HepG2 (cell line): ENCODE results near the gene MMP23B. TPM values are rescaled to one million over a fixed set of nuclear protein-coding genes. Genes with fewer than 3 reads are reported as not detected.

Experiments used
- ATF7-NPFF ChIP-seq: sonication (generic); formaldehyde crosslinking; IDR thresholded peaks from 2 replicates; pipeline ENCODE4 v1.8.1; 2023; ENCODE audit warnings: mild to moderate bottlenecking, low read depth, missing genetic modification reagents, moderate library complexity
- HES4 ChIP-seq: sonication (generic); formaldehyde crosslinking; IDR thresholded peaks from 2 replicates; pipeline ENCODE4 v1.9.0; 2021; ENCODE audit warnings: mild to moderate bottlenecking, missing genetic modification reagents, borderline replicate concordance
- HNRNPK ChIP-seq: fragments of 200-400 bp; formaldehyde crosslinking; IDR thresholded peaks from 2 replicates; pipeline ENCODE4 v1.6.1; 2018; ENCODE audit warnings: low read length, low read depth, moderate library complexity, mild to moderate bottlenecking; ENCODE audit not compliant: poor library complexity, severe bottlenecking
- HNRNPLL ChIP-seq: fragments of 200-400 bp; formaldehyde crosslinking; IDR thresholded peaks from 2 replicates; pipeline ENCODE4 v1.6.1; 2017; ENCODE audit warnings: mild to moderate bottlenecking, low read depth, low read length; ENCODE audit not compliant: poor library complexity, severe bottlenecking
- HOXA3 ChIP-seq: sonication (generic); formaldehyde crosslinking; IDR thresholded peaks from 2 replicates; pipeline ENCODE4 v1.5.0; 2020; ENCODE audit warnings: missing genetic modification reagents
- JDP2 ChIP-seq: sonication (generic); formaldehyde crosslinking; IDR thresholded peaks from 2 replicates; pipeline ENCODE4 v1.8.1; 2022; ENCODE audit warnings: missing genetic modification reagents, borderline replicate concordance
- MED1 ChIP-seq: sonication (generic); formaldehyde crosslinking; IDR thresholded peaks from 2 replicates; pipeline ENCODE4 v1.4.0; 2020; ENCODE audit warnings: missing genetic modification reagents
- SALL2 ChIP-seq: sonication (generic); formaldehyde crosslinking; IDR thresholded peaks from 2 replicates; pipeline ENCODE4 v1.8.1; 2023; ENCODE audit warnings: mild to moderate bottlenecking, missing genetic modification reagents, inconsistent platforms
- ZFP36L2 ChIP-seq: sonication (generic); formaldehyde crosslinking; IDR thresholded peaks from 2 replicates; pipeline ENCODE4 v1.4.0; 2020; ENCODE audit warnings: missing genetic modification reagents
- ZNF777 ChIP-seq: sonication (generic); formaldehyde crosslinking; IDR thresholded peaks from 2 replicates; pipeline ENCODE4 v1.4.0; 2020; ENCODE audit warnings: missing genetic modification reagents
- ZSCAN31 ChIP-seq: sonication (generic); formaldehyde crosslinking; IDR thresholded peaks from 2 replicates; pipeline ENCODE4 v1.5.0; 2020; ENCODE audit warnings: low read depth, mild to moderate bottlenecking, missing genetic modification reagents
- polyA plus RNA-seq, 8 experiments: library from polyadenylated mRNA; depleted of rRNA in 3 of 8; stranded (reverse) in 7 of 8; unstranded in 1 of 8; fragments of >200 nt; fragmentation: Illumina TruSeq in 4 of 8; extraction: Trizol in 4 of 8; gene quantifications; 2 replicates each; pipeline versions ENCODE4 v1.2.1 to v1.2.3, GENCODE V29; 2011 to 2016; ENCODE audit warnings: low read depth in 4 of 8, missing spikeins in 1 of 8, mixed read lengths in 1 of 8; ENCODE audit not compliant: insufficient read depth in 1 of 8
- total RNA-seq, 5 experiments: library from RNA; depleted of rRNA; stranded (reverse); fragments of >200 nt; fragmentation: Illumina TruSeq; extraction: Trizol; gene quantifications; 2 replicates each; pipeline ENCODE4 v1.2.3, GENCODE V29; 2016; ENCODE audit warnings: low read depth in 1 of 5
- TF ChIP-seq, protein P1 (sequence below): sonication (generic); formaldehyde crosslinking; IDR thresholded peaks from 2 replicates; pipeline ENCODE4 v1.9.0; 2022; ENCODE audit warnings: missing genetic modification reagents, mild to moderate bottlenecking, borderline replicate concordance
- TF ChIP-seq, protein P2 (sequence below): sonication (generic); formaldehyde crosslinking; IDR thresholded peaks from 2 replicates; pipeline ENCODE4 v1.5.1; 2020; ENCODE audit warnings: mild to moderate bottlenecking, missing genetic modification reagents, moderate library complexity
- TF ChIP-seq, protein P3 (sequence below): sonication (generic); formaldehyde crosslinking; IDR thresholded peaks from 2 replicates; pipeline ENCODE4 v1.5.0; 2020; ENCODE audit warnings: mild to moderate bottlenecking, missing genetic modification reagents, moderate library complexity
- TF ChIP-seq, protein P4 (sequence below): sonication (generic); formaldehyde crosslinking; IDR thresholded peaks from 2 replicates; pipeline ENCODE4 v1.5.0; 2020; ENCODE audit warnings: mild to moderate bottlenecking, missing genetic modification reagents

MMP23B gene
- total and polyA plus RNA-seq, 2 of the 13 experiments (the other 11 are each of a cell fraction or from before 2014, with no cell fraction given): 0.61 to 0.75 TPM

DNA sequence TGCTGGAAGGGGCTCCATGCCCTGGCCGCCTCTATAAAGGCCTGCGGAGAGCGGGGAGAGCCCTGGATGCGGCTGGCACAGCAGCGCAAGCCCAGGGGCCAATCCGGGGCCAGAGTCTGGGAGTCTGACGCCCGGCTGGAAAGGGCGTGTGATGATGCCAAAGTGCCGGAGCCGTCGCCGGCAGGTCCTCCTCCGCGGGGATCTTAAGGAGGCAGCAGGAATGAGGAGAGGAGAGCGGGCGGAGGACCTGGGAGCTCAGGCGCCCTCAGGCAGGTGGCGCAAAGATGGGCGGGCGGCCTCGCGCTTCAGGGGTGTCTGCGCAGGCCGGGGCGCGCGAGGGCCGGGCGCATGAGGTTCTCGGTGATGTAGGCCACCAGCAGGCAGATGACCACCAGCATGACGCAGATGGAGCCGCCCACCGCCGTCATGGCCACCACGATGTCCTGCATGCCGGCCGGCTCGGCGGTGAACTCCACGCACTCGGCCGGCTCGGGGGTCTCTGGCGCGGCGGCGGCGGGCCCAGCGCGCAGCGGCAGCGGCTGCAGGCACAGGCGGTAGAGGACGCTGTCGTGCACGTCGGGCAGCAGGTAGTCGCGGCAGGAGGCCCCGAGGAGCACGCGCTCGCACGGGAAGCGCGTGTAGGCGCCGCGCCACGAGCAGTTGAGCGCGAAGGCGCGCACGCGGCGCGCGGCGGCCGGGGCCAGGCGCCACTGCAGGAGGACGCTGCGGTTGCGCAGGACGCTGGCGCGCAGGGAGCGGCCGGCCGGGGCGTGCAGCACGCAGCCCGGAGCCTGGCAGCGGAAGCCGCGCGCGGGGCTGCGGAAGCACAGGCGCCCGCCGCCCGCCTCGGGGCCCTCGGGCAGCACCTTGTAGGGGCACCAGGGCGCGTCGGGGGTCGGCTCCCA lies 32.7 kb upstream of the MMP23B start (continued):
- TF ChIP-seq, protein P1, sequence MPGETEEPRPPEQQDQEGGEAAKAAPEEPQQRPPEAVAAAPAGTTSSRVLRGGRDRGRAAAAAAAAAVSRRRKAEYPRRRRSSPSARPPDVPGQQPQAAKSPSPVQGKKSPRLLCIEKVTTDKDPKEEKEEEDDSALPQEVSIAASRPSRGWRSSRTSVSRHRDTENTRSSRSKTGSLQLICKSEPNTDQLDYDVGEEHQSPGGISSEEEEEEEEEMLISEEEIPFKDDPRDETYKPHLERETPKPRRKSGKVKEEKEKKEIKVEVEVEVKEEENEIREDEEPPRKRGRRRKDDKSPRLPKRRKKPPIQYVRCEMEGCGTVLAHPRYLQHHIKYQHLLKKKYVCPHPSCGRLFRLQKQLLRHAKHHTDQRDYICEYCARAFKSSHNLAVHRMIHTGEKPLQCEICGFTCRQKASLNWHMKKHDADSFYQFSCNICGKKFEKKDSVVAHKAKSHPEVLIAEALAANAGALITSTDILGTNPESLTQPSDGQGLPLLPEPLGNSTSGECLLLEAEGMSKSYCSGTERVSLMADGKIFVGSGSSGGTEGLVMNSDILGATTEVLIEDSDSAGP (CRISPR knock-in tag): 0 out of 2 replicates have a peak, but pooled peaks have one; percentile 19
- TF ChIP-seq SALL2 (CRISPR knock-in tag) (0 out of 2 replicates have a peak, but pooled peaks have one; percentile 58), ATF7-NPFF (peak; percentile 60; the same call in 1 of the 2 replicates), HOXA3 (CRISPR knock-in tag) (peak; percentile 83), ZNF777 (CRISPR knock-in tag) (peak; percentile 87), MED1 (CRISPR knock-in tag) (no peak), ZFP36L2 (no peak), HES4 (CRISPR knock-in tag) (peak; percentile 58; the same call in 1 of the 2 replicates), ZSCAN31 (no peak), HNRNPK (no peak), JDP2 (no peak), HNRNPLL (peak; percentile 55)
- TF ChIP-seq, protein P2, sequence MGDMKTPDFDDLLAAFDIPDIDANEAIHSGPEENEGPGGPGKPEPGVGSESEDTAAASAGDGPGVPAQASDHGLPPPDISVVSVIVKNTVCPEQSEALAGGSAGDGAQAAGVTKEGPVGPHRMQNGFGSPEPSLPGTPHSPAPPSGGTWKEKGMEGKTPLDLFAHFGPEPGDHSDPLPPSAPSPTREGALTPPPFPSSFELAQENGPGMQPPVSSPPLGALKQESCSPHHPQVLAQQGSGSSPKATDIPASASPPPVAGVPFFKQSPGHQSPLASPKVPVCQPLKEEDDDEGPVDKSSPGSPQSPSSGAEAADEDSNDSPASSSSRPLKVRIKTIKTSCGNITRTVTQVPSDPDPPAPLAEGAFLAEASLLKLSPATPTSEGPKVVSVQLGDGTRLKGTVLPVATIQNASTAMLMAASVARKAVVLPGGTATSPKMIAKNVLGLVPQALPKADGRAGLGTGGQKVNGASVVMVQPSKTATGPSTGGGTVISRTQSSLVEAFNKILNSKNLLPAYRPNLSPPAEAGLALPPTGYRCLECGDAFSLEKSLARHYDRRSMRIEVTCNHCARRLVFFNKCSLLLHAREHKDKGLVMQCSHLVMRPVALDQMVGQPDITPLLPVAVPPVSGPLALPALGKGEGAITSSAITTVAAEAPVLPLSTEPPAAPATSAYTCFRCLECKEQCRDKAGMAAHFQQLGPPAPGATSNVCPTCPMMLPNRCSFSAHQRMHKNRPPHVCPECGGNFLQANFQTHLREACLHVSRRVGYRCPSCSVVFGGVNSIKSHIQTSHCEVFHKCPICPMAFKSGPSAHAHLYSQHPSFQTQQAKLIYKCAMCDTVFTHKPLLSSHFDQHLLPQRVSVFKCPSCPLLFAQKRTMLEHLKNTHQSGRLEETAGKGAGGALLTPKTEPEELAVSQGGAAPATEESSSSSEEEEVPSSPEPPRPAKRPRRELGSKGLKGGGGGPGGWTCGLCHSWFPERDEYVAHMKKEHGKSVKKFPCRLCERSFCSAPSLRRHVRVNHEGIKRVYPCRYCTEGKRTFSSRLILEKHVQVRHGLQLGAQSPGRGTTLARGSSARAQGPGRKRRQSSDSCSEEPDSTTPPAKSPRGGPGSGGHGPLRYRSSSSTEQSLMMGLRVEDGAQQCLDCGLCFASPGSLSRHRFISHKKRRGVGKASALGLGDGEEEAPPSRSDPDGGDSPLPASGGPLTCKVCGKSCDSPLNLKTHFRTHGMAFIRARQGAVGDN (CRISPR knock-in tag): peak; percentile 59
- TF ChIP-seq, protein P3, sequence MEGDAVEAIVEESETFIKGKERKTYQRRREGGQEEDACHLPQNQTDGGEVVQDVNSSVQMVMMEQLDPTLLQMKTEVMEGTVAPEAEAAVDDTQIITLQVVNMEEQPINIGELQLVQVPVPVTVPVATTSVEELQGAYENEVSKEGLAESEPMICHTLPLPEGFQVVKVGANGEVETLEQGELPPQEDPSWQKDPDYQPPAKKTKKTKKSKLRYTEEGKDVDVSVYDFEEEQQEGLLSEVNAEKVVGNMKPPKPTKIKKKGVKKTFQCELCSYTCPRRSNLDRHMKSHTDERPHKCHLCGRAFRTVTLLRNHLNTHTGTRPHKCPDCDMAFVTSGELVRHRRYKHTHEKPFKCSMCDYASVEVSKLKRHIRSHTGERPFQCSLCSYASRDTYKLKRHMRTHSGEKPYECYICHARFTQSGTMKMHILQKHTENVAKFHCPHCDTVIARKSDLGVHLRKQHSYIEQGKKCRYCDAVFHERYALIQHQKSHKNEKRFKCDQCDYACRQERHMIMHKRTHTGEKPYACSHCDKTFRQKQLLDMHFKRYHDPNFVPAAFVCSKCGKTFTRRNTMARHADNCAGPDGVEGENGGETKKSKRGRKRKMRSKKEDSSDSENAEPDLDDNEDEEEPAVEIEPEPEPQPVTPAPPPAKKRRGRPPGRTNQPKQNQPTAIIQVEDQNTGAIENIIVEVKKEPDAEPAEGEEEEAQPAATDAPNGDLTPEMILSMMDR (CRISPR knock-in tag): peak; percentile 23; the same call in 1 of the 2 replicates
- TF ChIP-seq, protein P4, sequence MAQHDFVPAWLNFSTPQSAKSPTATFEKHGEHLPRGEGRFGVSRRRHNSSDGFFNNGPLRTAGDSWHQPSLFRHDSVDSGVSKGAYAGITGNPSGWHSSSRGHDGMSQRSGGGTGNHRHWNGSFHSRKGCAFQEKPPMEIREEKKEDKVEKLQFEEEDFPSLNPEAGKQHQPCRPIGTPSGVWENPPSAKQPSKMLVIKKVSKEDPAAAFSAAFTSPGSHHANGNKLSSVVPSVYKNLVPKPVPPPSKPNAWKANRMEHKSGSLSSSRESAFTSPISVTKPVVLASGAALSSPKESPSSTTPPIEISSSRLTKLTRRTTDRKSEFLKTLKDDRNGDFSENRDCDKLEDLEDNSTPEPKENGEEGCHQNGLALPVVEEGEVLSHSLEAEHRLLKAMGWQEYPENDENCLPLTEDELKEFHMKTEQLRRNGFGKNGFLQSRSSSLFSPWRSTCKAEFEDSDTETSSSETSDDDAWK (CRISPR knock-in tag): no peak
